ENCODE results near the gene CDC25B. TPM values are rescaled to one million over a fixed set of nuclear protein-coding genes. Genes with fewer than 3 reads are reported as not detected.

Gene CDC25B
- total RNA-seq, 1 experiment from 2014 or later, result 223 TPM

- H3K9me2 ChIP-seq (ENCODE audit: insufficient read depth), result no peaks in the 10 kb centered on the region
- TF ChIP-seq EZH2 (IDR thresholded peaks at IDR 0.05) (no peak), POLR2AphosphoS5 (IDR thresholded peaks at IDR 0.05; ENCODE audit: low read depth, low read length) (no peak), YY1 (IDR thresholded peaks at IDR 0.05; ENCODE audit: extremely low read depth, insufficient replicate concordance, low read depth, low read length) (no peak)
- H3K9ac ChIP-seq (ENCODE audit: low read length), result no peak overlapping the region
- H3K4me3 ChIP-seq (replicated peaks in 1 of 2; ENCODE audit: low read depth in 1 of 2, low read length in 2 of 2), result no peak overlapping the region
- H4K20me1 ChIP-seq (ENCODE audit: insufficient read depth), result no peaks in the 10 kb centered on the region
- H2AFZ ChIP-seq (ENCODE audit: low read depth, low read length, poor library complexity, severe bottlenecking), result no peak overlapping the region
- ATAC-seq, result no peak
- H3K4me2 ChIP-seq (ENCODE audit: low read length), result no peak overlapping the region
- intact Hi-C loops (cut with micrococcal nuclease), result no loop called here
- POLR2A ChIA-PET, result no interaction called here
- BruUV-seq (replicated peaks), result no TSS peak
- H3K9me3 ChIP-seq (ENCODE audit: control insufficient read depth in 1 of 2, insufficient read depth in 1 of 2, low read depth in 1 of 2, low read length in 2 of 2), result no peaks in the 10 kb centered on the region
- peaks cover 6% of the 10 kb centered on the region; the same call in 1 of the 2 replicates for H3K79me2 ChIP-seq (ENCODE audit: insufficient read depth, low read length)
- DNase-seq (ENCODE audit: low read depth, low spot score), result no peak
- CTCF ChIA-PET, result interaction anchor here (1.6 kb wide), 1 partner anchor 12 kb away, joined by 4 read pairs; the partner anchor contains the start of gene ADISSP
- RAD21 ChIA-PET (ENCODE audit: low non-redundant PET in 1 of 2, low total read pairs in 2 of 2, uncharacterized antibody in 2 of 2, unreplicated experiment in 2 of 2), result no interaction called here
- peaks cover 7 to 36% of the 10 kb centered on the region in 2 experiments; a peak in 3 of 4 replicates for H3K36me3 ChIP-seq (ENCODE audit: control insufficient read depth in 1 of 2, insufficient read depth in 2 of 2, low read length in 2 of 2)
- H3K27me3 ChIP-seq (ENCODE audit: insufficient read depth, low read length), result no peaks in the 10 kb centered on the region
- H3K27ac ChIP-seq (ENCODE audit: low read depth, low read length), result no peak overlapping the region
- peaks cover 0 to 3% of the 10 kb centered on the region in 2 experiments; a peak in 1 of 4 replicates for H3K4me1 ChIP-seq (ENCODE audit: control insufficient read depth in 1 of 2, insufficient read depth in 2 of 2, low read length in 2 of 2)
Observed at GRCh38 chr20:3755814-3756480, 40.2 kb upstream of the CDC25B start.

DNA sequence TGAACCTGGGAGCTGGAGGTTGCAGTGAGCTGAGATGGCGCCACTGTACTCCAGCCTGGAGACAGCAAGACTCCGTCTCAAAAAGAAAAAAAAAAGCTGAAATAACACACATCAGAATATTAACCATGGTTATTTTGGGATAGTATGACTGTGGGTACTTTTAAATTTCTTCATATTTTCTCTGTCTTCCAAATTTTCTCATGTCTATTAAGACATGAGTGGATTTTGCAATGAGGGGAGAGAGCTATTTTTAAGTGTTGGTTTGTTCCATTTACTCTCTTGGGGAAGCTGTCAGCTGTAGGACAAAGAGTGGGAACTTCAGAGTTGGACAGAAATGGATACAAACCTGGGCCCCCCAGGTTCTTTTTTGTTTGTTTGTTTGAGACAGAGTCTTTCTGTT is 38.8 kb upstream of the CDC25B start:
- Histone ChIP-seq H3K9ac (ENCODE audit: low read length) (no peak overlapping the region), H3K4me1 (ENCODE audit: control insufficient read depth in 1 of 2, insufficient read depth in 2 of 2, low read length in 2 of 2) (peaks cover 0 to 3% of the 10 kb centered on the region in 2 experiments; a peak in 1 of 4 replicates), H4K20me1 (ENCODE audit: insufficient read depth) (no peaks in the 10 kb centered on the region), H3K9me3 (ENCODE audit: control insufficient read depth in 1 of 2, insufficient read depth in 1 of 2, low read depth in 1 of 2, low read length in 2 of 2) (no peaks in the 10 kb centered on the region), H3K9me2 (ENCODE audit: insufficient read depth) (no peaks in the 10 kb centered on the region), H3K79me2 (ENCODE audit: insufficient read depth, low read length) (peaks cover 14% of the 10 kb centered on the region), H3K4me3 (replicated peaks in 1 of 2; ENCODE audit: low read depth in 1 of 2, low read length in 2 of 2) (no peak overlapping the region), H3K4me2 (ENCODE audit: low read length) (no peak overlapping the region), H3K27me3 (ENCODE audit: insufficient read depth, low read length) (no peaks in the 10 kb centered on the region), H3K36me3 (ENCODE audit: control insufficient read depth in 1 of 2, insufficient read depth in 2 of 2, low read length in 2 of 2) (peaks cover 9 to 38% of the 10 kb centered on the region in 2 experiments; a peak in 3 of 4 replicates), H3K27ac (ENCODE audit: low read depth, low read length) (no peak overlapping the region), H2AFZ (ENCODE audit: low read depth, low read length, poor library complexity, severe bottlenecking) (no peak overlapping the region)
- ChIA-PET POLR2A (interaction anchor here (1.3 kb wide), 1 partner anchor 10 kb away, joined by 3 read pairs; the partner anchor contains the start of gene ADISSP), CTCF (interaction anchor here (1.2 to 1.6 kb wide), 3 partner anchors 10 to 12 kb away, joined by 3 to 6 read pairs (median 4); partner anchors contain the start of gene ADISSP), RAD21 (ENCODE audit: low non-redundant PET in 1 of 2, low total read pairs in 2 of 2, uncharacterized antibody in 2 of 2, unreplicated experiment in 2 of 2) (no interaction called here)
- DNase-seq (ENCODE audit: low read depth, low spot score) (no peak), ATAC-seq (no peak)
- no TSS peak for BruUV-seq (replicated peaks)
- intact Hi-C loops (cut with micrococcal nuclease), result no loop called here
- TF ChIP-seq POLR2AphosphoS5 (IDR thresholded peaks at IDR 0.05; ENCODE audit: low read depth, low read length) (no peak), TCF7L2 (IDR thresholded peaks at IDR 0.05; ENCODE audit: borderline replicate concordance, extremely low read depth, insufficient read depth, insufficient read length) (no peak), REST (IDR thresholded peaks at IDR 0.05; ENCODE audit: low read depth) (no peak), EGR1 (IDR thresholded peaks at IDR 0.05; ENCODE audit: low read depth) (no peak), SP1 (IDR thresholded peaks at IDR 0.05; ENCODE audit: low read depth) (no peak), SRF (IDR thresholded peaks at IDR 0.05; ENCODE audit: low read depth) (no peak), FOSL1 (IDR thresholded peaks at IDR 0.05; ENCODE audit: low read depth) (no peak), ELF1 (IDR thresholded peaks at IDR 0.05; ENCODE audit: borderline replicate concordance, low read depth) (no peak), RAD21 (IDR thresholded peaks at IDR 0.05; ENCODE audit: low read depth) (no peak), SIN3A (IDR thresholded peaks at IDR 0.05; ENCODE audit: low read depth) (no peak), EZH2 (IDR thresholded peaks at IDR 0.05) (no peak)
- TF ChIP-seq, protein P1, sequence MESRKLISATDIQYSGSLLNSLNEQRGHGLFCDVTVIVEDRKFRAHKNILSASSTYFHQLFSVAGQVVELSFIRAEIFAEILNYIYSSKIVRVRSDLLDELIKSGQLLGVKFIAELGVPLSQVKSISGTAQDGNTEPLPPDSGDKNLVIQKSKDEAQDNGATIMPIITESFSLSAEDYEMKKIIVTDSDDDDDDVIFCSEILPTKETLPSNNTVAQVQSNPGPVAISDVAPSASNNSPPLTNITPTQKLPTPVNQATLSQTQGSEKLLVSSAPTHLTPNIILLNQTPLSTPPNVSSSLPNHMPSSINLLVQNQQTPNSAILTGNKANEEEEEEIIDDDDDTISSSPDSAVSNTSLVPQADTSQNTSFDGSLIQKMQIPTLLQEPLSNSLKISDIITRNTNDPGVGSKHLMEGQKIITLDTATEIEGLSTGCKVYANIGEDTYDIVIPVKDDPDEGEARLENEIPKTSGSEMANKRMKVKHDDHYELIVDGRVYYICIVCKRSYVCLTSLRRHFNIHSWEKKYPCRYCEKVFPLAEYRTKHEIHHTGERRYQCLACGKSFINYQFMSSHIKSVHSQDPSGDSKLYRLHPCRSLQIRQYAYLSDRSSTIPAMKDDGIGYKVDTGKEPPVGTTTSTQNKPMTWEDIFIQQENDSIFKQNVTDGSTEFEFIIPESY (IDR thresholded peaks at IDR 0.05; ENCODE audit: extremely low read depth, insufficient replicate concordance, low read length), result no peak
- TF ChIP-seq, protein P2, sequence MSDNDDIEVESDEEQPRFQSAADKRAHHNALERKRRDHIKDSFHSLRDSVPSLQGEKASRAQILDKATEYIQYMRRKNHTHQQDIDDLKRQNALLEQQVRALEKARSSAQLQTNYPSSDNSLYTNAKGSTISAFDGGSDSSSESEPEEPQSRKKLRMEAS (IDR thresholded peaks at IDR 0.05), result no peak

Measured in HCT116 (cell line).